Choroid plexus epithelial cell (primary cell): ENCODE measurements around the gene FAM170B.

Experiments
- DNase-seq: peaks from one replicate; pipeline ENCODE4 v3.0.0-alpha.2; 2010; ENCODE audit warnings: low read depth
- H3K4me3 ChIP-seq: 2 replicates; pipeline ENCODE4 v1.5.1; 2011; ENCODE audit warnings: low read depth, mild to moderate bottlenecking, control low read depth, low read length, moderate library complexity
- CTCF ChIP-seq: conservative IDR thresholded peaks from 2 replicates; pipeline ENCODE4 v1.5.1; 2011; ENCODE audit warnings: low read depth, mild to moderate bottlenecking, control low read depth, inconsistent platforms, low read length, moderate library complexity

FAM170B gene

GRCh38 chr10:49168171-49168540, 34.3 kb upstream of the FAM170B start:
- no peak for TF ChIP-seq CTCF

GRCh38 chr10:49167425-49168170, 33.8 kb upstream of the FAM170B start:
- no peak for DNase-seq
- no peak for TF ChIP-seq CTCF
- no peak overlapping the region for H3K4me3 ChIP-seq

More at GRCh38 chr10:49168171-49168540, 34.3 kb upstream of the FAM170B start:
- H3K4me3 ChIP-seq: no peak overlapping the region
- no peak for DNase-seq

GRCh38 chr10:49166484-49167400, 32.9 kb upstream of the FAM170B start:
- no peak for DNase-seq
- H3K4me3 ChIP-seq: no peak overlapping the region
- TF ChIP-seq CTCF: no peak

- TF ChIP-seq CTCF: no peak
- no peak for DNase-seq
- no peak overlapping the region for H3K4me3 ChIP-seq
Observed at GRCh38 chr10:49165821-49166483, 32.1 kb upstream of the FAM170B start.

GRCh38 chr10:49165259-49165658, 31.4 kb upstream of the FAM170B start:
- no peak overlapping the region for H3K4me3 ChIP-seq
- DNase-seq: no peak
- TF ChIP-seq CTCF: no peak

GRCh38 chr10:49164559-49165188, 30.9 kb upstream of the FAM170B start:
- no peak overlapping the region for H3K4me3 ChIP-seq
- peak; percentile 76 for DNase-seq
- TF ChIP-seq CTCF: peak; percentile 93
